Measurements from ENCODE around the gene MTFMT.

Gene MTFMT

GRCh38 chr15:64969401-64969800, 60.0 kb downstream of the MTFMT start:
- no peak for TF ChIP-seq CTCF (conservative IDR thresholded peaks at IDR 0.05; ENCODE audit: low read depth)
- CTCF ChIA-PET, result interaction anchor here (0.7 kb wide), 1 partner anchor 134 kb away, joined by 3 read pairs; no protein-coding TSS in a partner anchor
- POLR2A ChIA-PET (ENCODE audit: low non-redundant PET), result no interaction called here
- H3K27ac ChIP-seq, result no peak overlapping the region
- DNase-seq (ENCODE audit: low spot score), result no peak

GRCh38 chr15:64961013-64961412, 68.4 kb downstream of the MTFMT start:
- H3K27ac ChIP-seq, result no peak overlapping the region
- TF ChIP-seq CTCF (conservative IDR thresholded peaks at IDR 0.05; ENCODE audit: low read depth), result no peak
- no peak for DNase-seq (ENCODE audit: low spot score)
- CTCF ChIA-PET, result no interaction called here
- POLR2A ChIA-PET (ENCODE audit: low non-redundant PET), result no interaction called here

- ChIA-PET POLR2A (ENCODE audit: low non-redundant PET) (no interaction called here), CTCF (no interaction called here)
- DNase-seq (ENCODE audit: low spot score), result no peak
- no peak for TF ChIP-seq CTCF (conservative IDR thresholded peaks at IDR 0.05; ENCODE audit: low read depth)
- no peak overlapping the region for H3K27ac ChIP-seq
Measured at GRCh38 chr15:64960153-64960552, 69.3 kb downstream of the MTFMT start.

GRCh38 chr15:64959128-64959527, 70.3 kb downstream of the MTFMT start:
- no peak for DNase-seq (ENCODE audit: low spot score)
- POLR2A ChIA-PET (ENCODE audit: low non-redundant PET), result no interaction called here
- TF ChIP-seq CTCF (conservative IDR thresholded peaks at IDR 0.05; ENCODE audit: low read depth), result no peak

GRCh38 chr15:64954395-64954794, 75.0 kb downstream of the MTFMT start:
- CTCF ChIA-PET, result no interaction called here

More at GRCh38 chr15:64959128-64959527, 70.3 kb downstream of the MTFMT start:
- no peak overlapping the region for H3K27ac ChIP-seq
- CTCF ChIA-PET, result no interaction called here

GRCh38 chr15:64951777-64952418, 77.5 kb downstream of the MTFMT start:
- POLR2A ChIA-PET (ENCODE audit: low non-redundant PET), result no interaction called here
- H3K27ac ChIP-seq, result no peak overlapping the region
- no peak for DNase-seq (ENCODE audit: low spot score)
- TF ChIP-seq CTCF (conservative IDR thresholded peaks at IDR 0.05; ENCODE audit: low read depth), result no peak
- CTCF ChIA-PET, result no interaction called here

More at GRCh38 chr15:64954395-64954794, 75.0 kb downstream of the MTFMT start:
- POLR2A ChIA-PET (ENCODE audit: low non-redundant PET), result no interaction called here
- no peak overlapping the region for H3K27ac ChIP-seq
- no peak for DNase-seq (ENCODE audit: low spot score)
- TF ChIP-seq CTCF (conservative IDR thresholded peaks at IDR 0.05; ENCODE audit: low read depth), result no peak
